ENCODE measurements around the gene PLPPR3. TPM values are rescaled to one million over a fixed set of nuclear protein-coding genes. Genes with fewer than 3 reads are reported as not detected.

The PLPPR3 gene
- total RNA-seq, 2 experiments from 2014 or later = not detected

DNA sequence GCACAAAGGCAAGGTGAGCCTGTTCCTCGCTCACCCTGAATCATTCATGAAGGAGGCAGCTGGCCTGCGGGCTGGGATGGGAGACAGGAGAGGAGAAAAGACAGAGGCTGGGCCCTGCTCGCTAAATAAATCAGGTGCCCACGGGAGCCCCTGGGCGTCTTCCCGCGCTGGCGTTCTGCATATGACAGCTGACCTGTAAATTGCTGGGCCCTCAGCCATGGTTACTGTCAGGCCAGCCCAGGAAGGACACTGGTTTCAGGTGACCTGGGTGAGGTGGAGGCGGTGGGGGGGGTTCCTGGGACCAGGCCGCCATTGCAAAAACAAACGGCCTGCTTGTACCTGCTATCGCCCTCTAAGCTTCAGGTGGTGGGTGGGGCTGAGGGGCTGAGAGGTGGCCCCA is 27.9 kb downstream of the PLPPR3 start:
- no peak for ATAC-seq
- ChIA-PET POLR2A (no interaction called here), CTCF (no interaction called here)
- no peak overlapping the region for H3K27ac Mint-ChIP-seq
- intact Hi-C loops (cut with micrococcal nuclease) = no loop called here
- no peaks in the 10 kb centered on the region for H3K4me1 Mint-ChIP-seq (ENCODE audit: low read depth)
- peaks cover 2% of the 10 kb centered on the region for H3K27me3 Mint-ChIP-seq
- DNase-seq = no peak
- H3K36me3 Mint-ChIP-seq (ENCODE audit: low read depth) = peaks cover 8% of the 10 kb centered on the region
- no peak overlapping the region for H3K4me3 Mint-ChIP-seq
- no peaks in the 10 kb centered on the region for H3K9me3 Mint-ChIP-seq
- TF ChIP-seq, protein P1, sequence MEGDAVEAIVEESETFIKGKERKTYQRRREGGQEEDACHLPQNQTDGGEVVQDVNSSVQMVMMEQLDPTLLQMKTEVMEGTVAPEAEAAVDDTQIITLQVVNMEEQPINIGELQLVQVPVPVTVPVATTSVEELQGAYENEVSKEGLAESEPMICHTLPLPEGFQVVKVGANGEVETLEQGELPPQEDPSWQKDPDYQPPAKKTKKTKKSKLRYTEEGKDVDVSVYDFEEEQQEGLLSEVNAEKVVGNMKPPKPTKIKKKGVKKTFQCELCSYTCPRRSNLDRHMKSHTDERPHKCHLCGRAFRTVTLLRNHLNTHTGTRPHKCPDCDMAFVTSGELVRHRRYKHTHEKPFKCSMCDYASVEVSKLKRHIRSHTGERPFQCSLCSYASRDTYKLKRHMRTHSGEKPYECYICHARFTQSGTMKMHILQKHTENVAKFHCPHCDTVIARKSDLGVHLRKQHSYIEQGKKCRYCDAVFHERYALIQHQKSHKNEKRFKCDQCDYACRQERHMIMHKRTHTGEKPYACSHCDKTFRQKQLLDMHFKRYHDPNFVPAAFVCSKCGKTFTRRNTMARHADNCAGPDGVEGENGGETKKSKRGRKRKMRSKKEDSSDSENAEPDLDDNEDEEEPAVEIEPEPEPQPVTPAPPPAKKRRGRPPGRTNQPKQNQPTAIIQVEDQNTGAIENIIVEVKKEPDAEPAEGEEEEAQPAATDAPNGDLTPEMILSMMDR (IDR thresholded peaks at IDR 0.05) = no peak

DNA sequence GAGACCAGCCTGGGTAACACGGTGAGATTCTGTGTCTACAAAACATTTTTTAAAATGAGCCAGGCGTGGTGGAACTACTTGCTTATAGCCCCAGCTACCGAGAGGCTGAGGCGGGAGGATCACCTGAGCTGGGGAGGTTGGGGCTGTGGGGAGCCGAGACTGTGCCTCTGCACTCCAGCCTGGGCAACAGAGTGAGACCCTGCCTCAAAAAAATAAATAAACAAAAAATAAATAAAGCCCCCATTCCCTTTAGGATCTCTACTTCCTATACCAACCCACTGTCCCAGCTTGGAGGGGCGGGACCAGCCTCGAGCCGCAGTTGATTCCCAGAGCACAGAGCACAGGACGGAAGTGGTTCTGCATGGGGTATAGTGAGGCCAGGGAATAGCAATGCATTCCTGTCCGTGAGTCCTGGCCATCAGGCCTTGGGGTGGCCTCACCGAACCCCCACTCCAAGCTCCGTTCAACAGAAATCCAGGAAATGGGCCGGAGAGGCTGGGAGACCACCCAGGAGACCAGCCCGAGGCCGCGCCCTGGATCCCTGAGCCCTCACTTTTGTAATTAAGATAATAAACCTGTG is 29.4 kb downstream of the PLPPR3 start:
- intact Hi-C loops (cut with micrococcal nuclease) = no loop called here
- TF ChIP-seq, protein P1 (IDR thresholded peaks at IDR 0.05) = no peak
- Mint-ChIP-seq H3K27ac (no peak overlapping the region), H3K36me3 (ENCODE audit: low read depth) (peaks cover 2% of the 10 kb centered on the region), H3K9me3 (no peaks in the 10 kb centered on the region), H3K4me1 (ENCODE audit: low read depth) (no peaks in the 10 kb centered on the region), H3K27me3 (peaks cover 2% of the 10 kb centered on the region), H3K4me3 (no peak overlapping the region)
- no peak for DNase-seq
- POLR2A ChIA-PET = no interaction called here
- ATAC-seq = no peak
- CTCF ChIA-PET = interaction anchor here (0.6 to 0.7 kb wide), 2 partner anchors 21 to 64 kb away, joined by 3 read pairs; no protein-coding TSS in a partner anchor

GRCh38 chr19:791567-792305 is 30.0 kb downstream of the PLPPR3 start:
- POLR2A ChIA-PET = no interaction called here
- Mint-ChIP-seq H3K27ac (no peak overlapping the region), H3K36me3 (ENCODE audit: low read depth) (peaks cover 2% of the 10 kb centered on the region), H3K9me3 (no peaks in the 10 kb centered on the region), H3K27me3 (peaks cover 2% of the 10 kb centered on the region), H3K4me1 (ENCODE audit: low read depth) (no peaks in the 10 kb centered on the region), H3K4me3 (no peak overlapping the region)
- TF ChIP-seq, protein P1 (IDR thresholded peaks at IDR 0.05) = no peak
- DNase-seq (no peak), ATAC-seq (no peak)
- CTCF ChIA-PET = interaction anchor here (0.6 to 0.7 kb wide), 2 partner anchors 21 to 65 kb away, joined by 3 read pairs; no protein-coding TSS in a partner anchor
- intact Hi-C loops (cut with micrococcal nuclease) = no loop called here

DNA sequence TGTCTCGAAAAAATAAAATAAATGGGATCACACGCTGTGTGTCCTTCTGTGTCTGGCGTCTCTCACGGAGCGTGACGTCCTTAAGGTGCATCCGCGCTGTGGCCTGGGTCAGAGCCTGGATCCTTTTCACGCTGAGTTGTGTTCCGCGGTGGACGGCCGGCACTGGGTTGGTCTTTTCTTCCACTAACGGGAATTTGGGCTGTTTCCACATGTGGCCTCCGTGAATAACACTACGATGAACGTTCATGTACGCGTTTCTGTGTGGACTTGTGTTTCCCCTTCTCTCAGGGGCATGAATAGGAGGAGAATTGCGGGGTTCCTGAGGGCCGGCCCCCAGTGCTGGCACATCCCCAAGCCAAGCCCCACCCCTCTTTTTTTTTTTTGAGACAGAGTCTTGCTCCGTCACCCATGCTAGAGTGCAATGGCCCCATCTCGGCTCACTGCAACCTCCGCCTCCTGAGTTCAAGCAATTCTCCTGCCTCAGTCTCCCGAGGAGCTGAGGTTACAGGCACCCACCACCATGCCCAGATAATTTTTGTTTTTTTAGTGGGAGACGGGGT is 30.7 kb downstream of the PLPPR3 start:
- ATAC-seq = no peak
- DNase-seq = no peak
- H3K4me3 Mint-ChIP-seq = no peak overlapping the region
- peaks cover 2% of the 10 kb centered on the region for H3K27me3 Mint-ChIP-seq
- no peaks in the 10 kb centered on the region for H3K9me3 Mint-ChIP-seq
- intact Hi-C loops (cut with micrococcal nuclease) = no loop called here
- no peaks in the 10 kb centered on the region for H3K36me3 Mint-ChIP-seq (ENCODE audit: low read depth)
- TF ChIP-seq, protein P1 (IDR thresholded peaks at IDR 0.05) = no peak
- no peak overlapping the region for H3K27ac Mint-ChIP-seq
- ChIA-PET CTCF (no interaction called here), POLR2A (no interaction called here)
- no peaks in the 10 kb centered on the region for H3K4me1 Mint-ChIP-seq (ENCODE audit: low read depth)

- ATAC-seq = no peak
- DNase-seq = no peak
- TF ChIP-seq, protein P1 (IDR thresholded peaks at IDR 0.05) = no peak
- CTCF ChIA-PET = no interaction called here
- H3K27ac Mint-ChIP-seq = no peak overlapping the region
- H3K4me1 Mint-ChIP-seq (ENCODE audit: low read depth) = no peaks in the 10 kb centered on the region
- peaks cover 2% of the 10 kb centered on the region for H3K27me3 Mint-ChIP-seq
- H3K9me3 Mint-ChIP-seq = no peaks in the 10 kb centered on the region
- H3K36me3 Mint-ChIP-seq (ENCODE audit: low read depth) = no peaks in the 10 kb centered on the region
- intact Hi-C loops (cut with micrococcal nuclease) = no loop called here
- POLR2A ChIA-PET = interaction anchor here (1.3 kb wide), 1 partner anchor 15 kb away, joined by 3 read pairs; no protein-coding TSS in a partner anchor
- no peak overlapping the region for H3K4me3 Mint-ChIP-seq
These were observed 32.1 kb downstream of the PLPPR3 start for GRCh38 chr19:789701-790060.

All from activated CD8-positive, alpha-beta T cell treated with anti-CD3 and anti-CD28 coated beads for 36 hours (primary cell).